ENCODE results near the gene PAX8.

PAX8 gene

DNA sequence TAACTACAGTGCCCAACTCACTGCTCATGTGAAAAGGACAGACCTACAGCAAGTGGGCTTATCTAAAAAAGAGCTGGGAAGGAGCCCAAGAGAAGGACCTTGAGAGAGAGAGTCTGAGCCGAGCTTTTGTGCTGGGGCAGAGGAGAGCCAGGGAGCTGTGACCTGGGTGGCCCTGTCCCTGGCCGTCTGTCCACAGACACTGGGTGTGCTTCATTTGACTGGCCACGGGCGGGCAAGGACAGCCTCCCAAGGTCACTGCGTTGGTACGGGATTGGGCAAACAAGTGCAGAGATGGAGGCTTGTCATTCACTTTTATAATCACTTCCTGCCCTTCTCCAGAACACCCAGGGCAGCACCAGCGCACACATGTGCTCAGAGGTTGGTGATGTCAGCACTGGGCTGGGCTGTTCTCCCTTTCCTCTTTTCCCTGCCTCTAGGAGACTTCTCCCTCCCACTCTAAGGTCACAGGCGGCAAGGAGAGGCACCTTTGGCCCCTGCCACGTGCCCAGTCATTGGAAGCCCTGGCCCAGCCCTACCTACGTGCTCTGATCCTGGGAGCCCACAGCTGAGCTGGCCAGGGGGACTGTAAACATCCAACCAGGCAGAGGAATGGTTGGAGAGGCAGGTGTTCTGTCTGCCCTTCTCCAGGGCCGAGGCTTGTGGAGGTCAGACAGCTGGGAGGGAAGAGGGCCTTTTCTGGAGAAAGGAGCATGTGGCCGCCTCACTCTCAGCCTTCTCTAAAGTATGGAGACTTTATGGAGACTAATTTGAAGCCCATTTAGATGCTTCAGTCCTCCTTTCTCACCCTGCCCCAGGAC, 111.4 kb downstream of the PAX8 start:
- no peak for DNase-seq (ENCODE audit: low read depth)

DNA sequence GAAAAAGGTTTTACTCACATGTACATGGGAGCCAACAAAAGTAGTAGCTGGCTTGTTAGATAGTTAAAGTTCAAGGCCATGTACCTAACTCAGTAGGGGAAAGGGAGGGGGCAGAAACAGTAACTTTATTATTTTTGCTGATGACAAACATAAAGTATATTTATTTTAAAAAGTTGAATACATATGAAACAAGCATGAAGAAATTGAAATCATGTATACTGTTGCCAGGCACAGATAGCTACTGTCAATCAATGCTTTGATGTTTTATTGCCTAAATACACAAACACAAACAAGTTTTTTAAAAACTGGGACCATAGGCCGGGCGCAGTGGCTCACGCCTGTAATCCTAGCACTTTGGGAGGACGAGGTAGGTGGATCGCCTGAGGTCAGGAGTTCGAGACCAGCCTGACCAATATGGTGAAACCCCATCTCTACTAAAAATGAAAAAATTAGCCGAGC, 112.5 kb downstream of the PAX8 start:
- no peak for DNase-seq (ENCODE audit: low read depth)

All from amniotic epithelial cell (primary cell).